Fibroblast of lung (primary cell): ENCODE results near the gene ANKRD40. TPM values are rescaled to one million over a fixed set of nuclear protein-coding genes. Genes with fewer than 3 reads are reported as not detected.

Source experiments
- DNase-seq, 2 donors: peaks; one replicate each; pipeline versions ENCODE4 v3.0.0 to v3.0.0-alpha.2; 2010; ENCODE audit warnings: low read depth in 2 of 2
- H2AFZ ChIP-seq: 2 replicates; pipeline ENCODE4 v1.5.1; 2012; ENCODE audit warnings: low read length, control low read depth, inconsistent platforms
- H3K27ac ChIP-seq: 2 replicates; pipeline ENCODE4 v1.5.1; 2011; ENCODE audit warnings: low read length, control low read depth; ENCODE audit not compliant: insufficient read depth
- H3K27me3 ChIP-seq: 2 replicates; pipeline ENCODE4 v1.5.1; 2011; ENCODE audit warnings: mild to moderate bottlenecking, low read length; ENCODE audit not compliant: control insufficient read depth, insufficient read depth
- H3K36me3 ChIP-seq: 2 replicates; pipeline ENCODE4 v1.5.1; 2011; ENCODE audit warnings: low read length; ENCODE audit not compliant: control insufficient read depth, insufficient read depth
- H3K4me1 ChIP-seq: 2 replicates; pipeline ENCODE4 v1.5.1; 2011; ENCODE audit warnings: low read length; ENCODE audit not compliant: control insufficient read depth, insufficient read depth; ENCODE audit errors: extremely low read depth
- H3K4me2 ChIP-seq: 2 replicates; pipeline ENCODE4 v1.5.1; 2011; ENCODE audit warnings: low read length, control low read depth; ENCODE audit not compliant: insufficient read depth; ENCODE audit errors: extremely low read depth
- H3K4me3 ChIP-seq, 4 experiments: fragments of 200-600 bp in 1 of 4; sonication (generic) in 1 of 4; replicated peaks in 1 of 4; 2 replicates each; pipeline ENCODE4 v1.5.1; 2011 to 2016; ENCODE audit warnings: low read length in 4 of 4, low read depth in 3 of 4, mild to moderate bottlenecking in 3 of 4, control low read depth in 2 of 4, inconsistent platforms in 1 of 4, mixed read lengths in 1 of 4; ENCODE audit not compliant: insufficient read depth in 1 of 4; ENCODE audit errors: control extremely low read depth in 1 of 4
- H3K79me2 ChIP-seq: 2 replicates; pipeline ENCODE4 v1.5.1; 2012; ENCODE audit warnings: mild to moderate bottlenecking, low read length, inconsistent platforms; ENCODE audit not compliant: control insufficient read depth, insufficient read depth
- H3K9ac ChIP-seq: 2 replicates; pipeline ENCODE4 v1.5.1; 2011; ENCODE audit warnings: mild to moderate bottlenecking, low read length, control low read depth; ENCODE audit not compliant: insufficient read depth
- H3K9me3 ChIP-seq: 2 replicates; pipeline ENCODE4 v1.5.1; 2012; ENCODE audit warnings: low read depth, low read length; ENCODE audit not compliant: control insufficient read depth, insufficient read depth
- H4K20me1 ChIP-seq: 2 replicates; pipeline ENCODE4 v1.5.1; 2011; ENCODE audit warnings: low read length; ENCODE audit not compliant: control insufficient read depth, insufficient read depth; ENCODE audit errors: extremely low read depth
- EZH2 ChIP-seq: IDR thresholded peaks from 2 replicates; pipeline ENCODE4 v1.5.1; 2012; ENCODE audit warnings: low read length, control low read depth, mild to moderate bottlenecking; ENCODE audit errors: missing control alignments
- polyA plus RNA-seq, 2 donors: library from polyadenylated mRNA; depleted of rRNA in 1 of 2; stranded (reverse) in 1 of 2; unstranded in 1 of 2; fragments of >200 nt; gene quantifications; 2 replicates each; pipeline ENCODE4 v1.2.1, GENCODE V29; 2011 to 2012; ENCODE audit warnings: missing spikeins in 1 of 2
- total RNA-seq: library from RNA; depleted of rRNA; stranded (reverse); fragments of >200 nt; gene quantifications from 2 replicates; pipeline ENCODE4 v1.2.1, GENCODE V29; 2014
- TF ChIP-seq, protein P1 (sequence below), 2 donors: IDR thresholded peaks in 1 of 2; conservative IDR thresholded peaks in 1 of 2; 1 replicate in 1 of 2; 2 replicates in 1 of 2; pipeline ENCODE4 v1.5.1; 2011 to 2012; ENCODE audit warnings: low read length in 2 of 2, control low read depth in 1 of 2, inconsistent platforms in 1 of 2, low read depth in 1 of 2, mild to moderate bottlenecking in 1 of 2

The ANKRD40 gene
- total and polyA plus RNA-seq, 2 donors (not counting 1 experiment from before 2014, with no cell fraction given) = 34.5 to 59.9 TPM

DNA sequence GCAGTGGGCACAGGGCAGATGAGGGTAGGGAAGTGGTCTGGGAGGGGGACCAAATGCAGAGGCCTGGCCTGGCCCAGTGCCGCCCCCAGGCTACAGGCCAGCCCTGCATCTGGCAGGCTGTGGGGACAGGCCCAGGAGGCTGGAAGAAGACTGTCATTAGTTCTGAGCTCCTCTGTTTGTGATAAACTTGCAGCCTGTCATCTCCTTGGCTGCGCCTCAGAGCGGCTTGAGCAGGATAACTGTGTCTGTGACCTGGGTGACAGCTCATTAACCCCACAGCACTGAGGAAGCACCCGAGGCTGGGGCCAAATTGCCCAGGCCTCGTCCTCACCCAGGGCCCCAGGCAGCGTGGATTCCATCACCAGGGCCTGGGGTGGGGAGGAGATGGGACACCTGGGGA lies 49.1 kb downstream of the ANKRD40 start:
- TF ChIP-seq, protein P1, sequence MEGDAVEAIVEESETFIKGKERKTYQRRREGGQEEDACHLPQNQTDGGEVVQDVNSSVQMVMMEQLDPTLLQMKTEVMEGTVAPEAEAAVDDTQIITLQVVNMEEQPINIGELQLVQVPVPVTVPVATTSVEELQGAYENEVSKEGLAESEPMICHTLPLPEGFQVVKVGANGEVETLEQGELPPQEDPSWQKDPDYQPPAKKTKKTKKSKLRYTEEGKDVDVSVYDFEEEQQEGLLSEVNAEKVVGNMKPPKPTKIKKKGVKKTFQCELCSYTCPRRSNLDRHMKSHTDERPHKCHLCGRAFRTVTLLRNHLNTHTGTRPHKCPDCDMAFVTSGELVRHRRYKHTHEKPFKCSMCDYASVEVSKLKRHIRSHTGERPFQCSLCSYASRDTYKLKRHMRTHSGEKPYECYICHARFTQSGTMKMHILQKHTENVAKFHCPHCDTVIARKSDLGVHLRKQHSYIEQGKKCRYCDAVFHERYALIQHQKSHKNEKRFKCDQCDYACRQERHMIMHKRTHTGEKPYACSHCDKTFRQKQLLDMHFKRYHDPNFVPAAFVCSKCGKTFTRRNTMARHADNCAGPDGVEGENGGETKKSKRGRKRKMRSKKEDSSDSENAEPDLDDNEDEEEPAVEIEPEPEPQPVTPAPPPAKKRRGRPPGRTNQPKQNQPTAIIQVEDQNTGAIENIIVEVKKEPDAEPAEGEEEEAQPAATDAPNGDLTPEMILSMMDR (conservative IDR thresholded peaks at IDR 0.05 in 1 of 2, IDR thresholded peaks at IDR 0.05 in 1 of 2; ENCODE audit: low read depth in 1 of 2, low read length in 2 of 2) = no peak
- Histone ChIP-seq H3K27me3 (no peaks in the 10 kb centered on the region), H3K4me3 (no peak overlapping the region), H3K36me3 (no peaks in the 10 kb centered on the region), H3K4me1 (peaks cover 33% of the 10 kb centered on the region), H2AFZ (no peak overlapping the region), H3K27ac (no peak overlapping the region), H3K9ac (no peak overlapping the region), H3K9me3 (no peaks in the 10 kb centered on the region), H3K4me2 (no peak overlapping the region), H3K79me2 (no peaks in the 10 kb centered on the region), H4K20me1 (no peaks in the 10 kb centered on the region)
- DNase-seq = no peak

DNA sequence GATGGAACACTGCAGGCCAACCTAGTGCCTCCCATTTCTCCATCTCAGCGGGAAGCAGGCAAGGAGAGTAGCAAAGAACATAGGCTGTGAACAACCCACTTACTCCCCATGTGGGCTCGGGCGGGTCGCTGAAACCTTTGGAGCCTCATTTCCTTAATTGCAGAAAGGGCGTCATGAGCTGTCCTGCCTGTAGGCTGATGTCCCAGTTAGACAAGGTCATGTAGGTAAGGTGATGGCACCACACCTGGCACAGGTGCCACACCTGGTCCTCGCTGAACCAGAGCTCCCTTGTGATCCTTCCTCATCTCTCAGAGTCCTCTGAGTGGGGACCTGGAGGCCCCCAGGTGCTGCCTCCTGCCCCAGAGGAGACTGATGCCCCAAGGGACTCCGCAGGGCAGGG lies 50.1 kb downstream of the ANKRD40 start:
- no peaks in the 10 kb centered on the region for H3K36me3 ChIP-seq
- peaks cover 33% of the 10 kb centered on the region for H3K4me1 ChIP-seq
- no peaks in the 10 kb centered on the region for H3K9me3 ChIP-seq
- TF ChIP-seq EZH2 = no peak
- TF ChIP-seq, protein P1 (conservative IDR thresholded peaks at IDR 0.05 in 1 of 2, IDR thresholded peaks at IDR 0.05 in 1 of 2; ENCODE audit: low read depth in 1 of 2, low read length in 2 of 2) = no peak
- no peaks in the 10 kb centered on the region for H3K79me2 ChIP-seq
- no peak overlapping the region for H3K4me3 ChIP-seq
- no peaks in the 10 kb centered on the region for H4K20me1 ChIP-seq
- H3K9ac ChIP-seq = no peak overlapping the region
- H3K27ac ChIP-seq = no peak overlapping the region
- no peak overlapping the region for H2AFZ ChIP-seq
- DNase-seq = no peak
- no peaks in the 10 kb centered on the region for H3K27me3 ChIP-seq
- H3K4me2 ChIP-seq = no peak overlapping the region

DNA sequence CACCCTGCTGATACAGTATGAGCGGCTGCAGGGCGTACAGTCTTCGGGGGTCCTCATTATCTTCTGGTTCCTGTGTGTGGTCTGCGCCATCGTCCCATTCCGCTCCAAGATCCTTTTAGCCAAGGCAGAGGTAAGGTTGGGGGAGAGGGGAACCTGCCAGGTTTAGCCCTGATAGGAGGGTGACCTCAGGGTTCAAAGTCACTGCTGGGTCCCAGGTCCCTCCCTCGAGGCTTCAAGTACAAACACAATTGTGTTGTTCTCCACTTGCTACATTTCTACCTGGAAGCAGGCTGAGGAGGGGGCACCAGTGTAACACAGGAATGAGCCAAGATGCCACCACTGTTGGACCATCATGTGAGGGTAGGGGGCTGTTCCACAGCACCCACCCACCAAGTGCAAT lies 50.7 kb downstream of the ANKRD40 start:
- no peak for TF ChIP-seq EZH2
- TF ChIP-seq, protein P1 (conservative IDR thresholded peaks at IDR 0.05 in 1 of 2, IDR thresholded peaks at IDR 0.05 in 1 of 2; ENCODE audit: low read depth in 1 of 2, low read length in 2 of 2) = no peak
- H3K4me3 ChIP-seq = no peak overlapping the region
- H3K79me2 ChIP-seq = no peaks in the 10 kb centered on the region
- no peak overlapping the region for H3K4me2 ChIP-seq
- H3K4me1 ChIP-seq = peaks cover 28% of the 10 kb centered on the region
- H2AFZ ChIP-seq = no peak overlapping the region
- H3K27me3 ChIP-seq = no peaks in the 10 kb centered on the region
- no peak overlapping the region for H3K27ac ChIP-seq
- no peaks in the 10 kb centered on the region for H3K36me3 ChIP-seq
- DNase-seq = no peak
- H3K9me3 ChIP-seq = no peaks in the 10 kb centered on the region
- no peak overlapping the region for H3K9ac ChIP-seq
- no peaks in the 10 kb centered on the region for H4K20me1 ChIP-seq
